HG02840 (cell line): Measurements from ENCODE around the gene PFN3.

Experiments used
- ATAC-seq: cut with Tn5 transposase; IDR thresholded peaks from one replicate; pipeline ENCODE4 v1.9.1; 2021; ENCODE audit warnings: mild to moderate bottlenecking, moderate library complexity, moderate number of reproducible peaks; ENCODE audit not compliant: unreplicated experiment, low FRiP score

The PFN3 gene

GRCh38 chr5:177402271-177403043 is 2.0 kb upstream of the PFN3 start:
- no peak for ATAC-seq

GRCh38 chr5:177397875-177398390 is 2.5 kb downstream of the PFN3 start:
- no peak for ATAC-seq

- ATAC-seq = no peak
These were observed 3.7 kb downstream of the PFN3 start for GRCh38 chr5:177396807-177397206.

- no peak for ATAC-seq
These were observed 4.4 kb downstream of the PFN3 start for GRCh38 chr5:177396078-177396477.

- no peak for ATAC-seq
These were observed 6.5 kb downstream of the PFN3 start for GRCh38 chr5:177393990-177394389.

GRCh38 chr5:177393206-177393765 is 7.2 kb downstream of the PFN3 start:
- ATAC-seq = no peak

- ATAC-seq = no peak
These were observed 7.7 kb downstream of the PFN3 start for GRCh38 chr5:177392765-177393164.

- ATAC-seq = peak; percentile 66
These were observed 9.8 kb downstream of the PFN3 start for GRCh38 chr5:177390363-177391300.

- ATAC-seq = no peak
These were observed 11.0 kb downstream of the PFN3 start for GRCh38 chr5:177389241-177390169.

GRCh38 chr5:177388521-177389052 is 11.9 kb downstream of the PFN3 start:
- ATAC-seq = no peak

- no peak for ATAC-seq
These were observed 13.1 kb downstream of the PFN3 start for GRCh38 chr5:177387405-177387804.

- ATAC-seq = no peak
These were observed 13.9 kb downstream of the PFN3 start for GRCh38 chr5:177386542-177386941.

GRCh38 chr5:177385720-177386119 is 14.7 kb downstream of the PFN3 start:
- ATAC-seq = no peak

- ATAC-seq = no peak
These were observed 16.3 kb downstream of the PFN3 start, which contains the start of gene SLC34A1 for GRCh38 chr5:177384134-177384533. Gene SLC34A1, plus strand, starts transcription at chr5:177384434. Its CDS starts 1,308 bp downstream, at chr5:177385742.

- ATAC-seq = no peak
These were observed 17.3 kb downstream of the PFN3 start for GRCh38 chr5:177383181-177383580.

- ATAC-seq = no peak
These were observed 17.9 kb downstream of the PFN3 start for GRCh38 chr5:177382423-177383029.

- ATAC-seq = no peak
These were observed 19.7 kb downstream of the PFN3 start for GRCh38 chr5:177380805-177381126.

GRCh38 chr5:177378884-177379883 is 21.3 kb downstream of the PFN3 start:
- ATAC-seq = no peak
